GM12878 (cell line): ENCODE data around the gene YBX1. TPM values are rescaled to one million over a fixed set of nuclear protein-coding genes. Genes with fewer than 3 reads are reported as not detected.

ENCODE experiments used
- ATAC-seq: fragments of 200-7000 bp; cut with Tn5 transposase; 3 replicates; pipeline ENCODE4 v1.9.1; 2020; ENCODE audit warnings: mild to moderate bottlenecking, moderate library complexity
- Bru-seq: library from RNA; stranded (reverse); fragments of 400-500 nt; gene quantifications from one replicate; lab custom pipeline; 2021; lab: Mats Ljungman, UMichigan
- BruChase-seq, 2 experiments: library from RNA; stranded (reverse); fragments of 400-500 nt; gene quantifications; one replicate each; lab custom pipeline; 2021; lab: Mats Ljungman, UMichigan
- BruUV-seq: library from RNA; stranded (reverse); fragments of 400-500 nt; replicated peaks from 2 replicates; lab custom pipeline; 2021; lab: Mats Ljungman, UMichigan
- CTCF ChIA-PET: fragments of 300-600 bp; sonication (Branson Sonifier 250); formaldehyde crosslinking; extraction: SDS; loops from one replicate; lab custom pipeline; 2021; ENCODE audit warnings: inconsistent platforms; lab: Yijun Ruan, JAX
- POLR2A ChIA-PET: fragments of 350-600 bp; formaldehyde crosslinking; extraction: SDS; loops from one replicate; lab custom pipeline; 2021; ENCODE audit warnings: inconsistent platforms; lab: Charles Lee
- RAD21 ChIA-PET: fragments of 300-600 bp; sonication (Branson Sonifier 250); formaldehyde crosslinking; loops from one replicate; lab custom pipeline; 2023; ENCODE audit warnings: antibody characterized with exemption; ENCODE audit not compliant: unreplicated experiment; lab: Charles Lee
- SMC1A ChIA-PET: fragments of 300-600 bp; sonication (Branson Sonifier 250); formaldehyde crosslinking; loops from one replicate; lab custom pipeline; 2023; ENCODE audit not compliant: unreplicated experiment, uncharacterized antibody; lab: Charles Lee
- DNase-seq: peaks from one replicate; pipeline ENCODE4 v3.0.0-alpha.2; 2011; ENCODE audit warnings: low read depth, low spot score
- FAIRE-seq: peaks from 3 replicates; lab custom pipeline; 2011; peaks lifted over from hg19 to GRCh38; lab: Jason Lieb, UNC
- H2AFZ ChIP-seq: 2 replicates; pipeline ENCODE4 v1.6.0; 2011; ENCODE audit warnings: low read depth, low read length, control low read depth; ENCODE audit not compliant: control insufficient read depth
- H3K27ac ChIP-seq: 2 replicates; pipeline ENCODE4 v1.5.1; 2011; ENCODE audit warnings: control low read depth; ENCODE audit not compliant: control insufficient read depth, insufficient read depth
- H3K27me3 ChIP-seq, 2 experiments: replicated peaks in 1 of 2; 2 replicates each; pipeline versions ENCODE4 v1.6.0 to v1.6.1; 2011; ENCODE audit warnings: low read length in 1 of 2; ENCODE audit not compliant: control insufficient read depth in 2 of 2, insufficient read depth in 2 of 2
- H3K36me3 ChIP-seq, 2 experiments: 2 replicates each; pipeline ENCODE4 v1.5.1; 2011; ENCODE audit warnings: low read length in 1 of 2; ENCODE audit not compliant: control insufficient read depth in 2 of 2, insufficient read depth in 2 of 2
- H3K4me1 ChIP-seq: 2 replicates; pipeline ENCODE4 v1.6.1; 2011; ENCODE audit warnings: mild to moderate bottlenecking, low read length, moderate library complexity, mixed read lengths; ENCODE audit not compliant: control insufficient read depth, insufficient read depth
- H3K4me2 ChIP-seq: 2 replicates; pipeline ENCODE4 v1.6.0; 2011; ENCODE audit warnings: control low read depth; ENCODE audit not compliant: control insufficient read depth, insufficient read depth
- H3K4me3 ChIP-seq: fragments of 200-600 bp; sonication (generic); 2 replicates; pipeline ENCODE4 v1.5.1; 2016
- H3K79me2 ChIP-seq: 2 replicates; pipeline ENCODE4 v1.6.0; 2011; ENCODE audit warnings: low read length; ENCODE audit not compliant: control insufficient read depth, insufficient read depth
- H3K9ac ChIP-seq: 2 replicates; pipeline ENCODE4 v1.8.0; 2011; ENCODE audit warnings: low read length, control low read depth, mixed read lengths; ENCODE audit not compliant: control insufficient read depth, insufficient read depth
- H3K9me3 ChIP-seq: replicated peaks from 3 replicates; pipeline ENCODE4 v1.5.1; 2011; ENCODE audit warnings: mild to moderate bottlenecking, low read length; ENCODE audit not compliant: control insufficient read depth, insufficient read depth
- H4K20me1 ChIP-seq: 2 replicates; pipeline ENCODE4 v1.6.0; 2011; ENCODE audit not compliant: control insufficient read depth, insufficient read depth
- ESRRA ChIP-seq: IDR thresholded peaks from 2 replicates; pipeline ENCODE4 v1.6.1; 2012; ENCODE audit warnings: mild to moderate bottlenecking, low read length, improper control_type of control experiment
- MEF2B ChIP-seq: fragments of 450-650 bp; IDR thresholded peaks from 2 replicates; pipeline ENCODE4 v1.6.1; 2018; ENCODE audit warnings: mild to moderate bottlenecking, moderate library complexity; ENCODE audit not compliant: partially characterized antibody, poor library complexity, severe bottlenecking
- NRF1 ChIP-seq: conservative IDR thresholded peaks from 2 replicates; pipeline ENCODE4 v1.6.1; 2011; ENCODE audit warnings: mild to moderate bottlenecking, low read depth, low read length, improper control_type of control experiment
- SMAD5 ChIP-seq: IDR thresholded peaks from 2 replicates; pipeline ENCODE4 v1.6.1; 2016; ENCODE audit warnings: antibody characterized with exemption, low read depth
- TARDBP ChIP-seq: IDR thresholded peaks from 2 replicates; pipeline ENCODE4 v1.6.1; 2016; ENCODE audit warnings: borderline replicate concordance
- WRNIP1 ChIP-seq: IDR thresholded peaks from 2 replicates; pipeline ENCODE4 v1.6.1; 2011; ENCODE audit warnings: low read depth, low read length, improper control_type of control experiment, borderline replicate concordance
- WGBS: methylation state at CpG from one replicate; pipeline ENCODE4 v1.1.6; 2016; ENCODE audit warnings: low lambda C conversion rate; ENCODE audit not compliant: insufficient replicate concordance, insufficient coverage; ENCODE audit errors: missing lambda C conversion rate; 5-methylcytosine and 5-hydroxymethylcytosine counted together
- in situ Hi-C: fragments of 300-500 bp; cut with MboI; formaldehyde crosslinking; loops from 9 replicates; pipeline ENCODE4 v1.14.3; 2018; ENCODE audit warnings: mixed read lengths
- intact Hi-C: fragments of 100-400 bp; cut with micrococcal nuclease; formaldehyde crosslinking; loops from one replicate; pipeline ENCODE4 v1.14.2; 2022; ENCODE audit not compliant: unreplicated experiment
- long read RNA-seq, 2 experiments: library from polyadenylated mRNA; unstranded; transcript quantifications; one replicate each; pipeline ENCODE4 v2.0.0, GENCODE V29; 2019 to 2020
- polyA minus RNA-seq, 3 experiments: library from RNA; depleted of rRNA, polyadenylated mRNA; stranded (reverse); fragments of >200 nt; gene quantifications; 2 replicates each; pipeline ENCODE4 v1.2.3, GENCODE V29; 2011
- polyA plus RNA-seq, 11 experiments: library from polyadenylated mRNA; depleted of rRNA in 4 of 11; unstranded in 6 of 11; stranded (reverse) in 5 of 11; fragments of >200 nt; fragmentation: Nextera tagmentation in 4 of 11; fragmentation: Illumina TruSeq in 1 of 11; extraction: Ambion mirVana in 4 of 11; extraction: Trizol in 1 of 11; gene quantifications; 1 replicate in 1 of 11; 2 replicates in 10 of 11; pipeline versions ENCODE4 v1.2.1 to v1.2.3, GENCODE V29; 2011 to 2016; ENCODE audit warnings: inconsistent platforms in 2 of 11, missing spikeins in 2 of 11, low read depth in 1 of 11
- total RNA-seq, 4 experiments: library from RNA; depleted of rRNA in 3 of 4; stranded (reverse); fragments of >200 nt in 3 of 4; fragmentation: Illumina TruSeq in 1 of 4; extraction: Trizol in 1 of 4; gene quantifications; 2 replicates each; pipeline versions ENCODE4 v1.2.1 to v1.2.3, GENCODE V29; 2013 to 2021
- TF ChIP-seq, protein P1 (sequence below): fragments of 450-650 bp; IDR thresholded peaks from 2 replicates; pipeline ENCODE4 v1.6.1; 2018; ENCODE audit warnings: borderline replicate concordance, mild to moderate bottlenecking; ENCODE audit not compliant: partially characterized antibody
- TF ChIP-seq, protein P2 (sequence below): fragments of 450-650 bp; IDR thresholded peaks from 2 replicates; pipeline ENCODE4 v1.6.1; 2017; ENCODE audit warnings: mild to moderate bottlenecking, moderate library complexity
- TF ChIP-seq, protein P3 (sequence below): fragments of 450-650 bp; IDR thresholded peaks from 2 replicates; pipeline ENCODE4 v1.6.1; 2016; ENCODE audit warnings: mild to moderate bottlenecking

YBX1 gene
- 45.7 and 50.4 TPM in 2 replicates for total RNA-seq (2013; cell fraction: nucleolus; rRNA removed)
- total RNA-seq (2014; rRNA removed) (872 and 1,017 TPM in 2 replicates), total RNA-seq (2014; rRNA removed; fragmentation: Illumina TruSeq; extraction: Trizol) (1,098 and 1,178 TPM in 2 replicates), total RNA-seq (2021) (936 and 947 TPM in 2 replicates), polyA plus RNA-seq (2011; rRNA removed) (587 and 826 TPM in 2 replicates), polyA plus RNA-seq (2014; fragmentation: Illumina TruSeq; extraction: Trizol) (1,157 and 1,353 TPM in 2 replicates), polyA plus RNA-seq (2014; fragmentation: Nextera tagmentation; extraction: Ambion mirVana) (100 to 1,000 TPM; 355 to 521 TPM), polyA plus RNA-seq (2014; rRNA removed) (726 and 845 TPM in 2 replicates), polyA plus RNA-seq (2016; fragmentation: Nextera tagmentation; extraction: Ambion mirVana) (100 to 1,000 TPM; 758 to 913 TPM), polyA minus RNA-seq (2011; rRNA and poly(A)+ RNA removed) (327 and 366 TPM in 2 replicates), Bru-seq, nascent RNA (percentile 99 among the genes with signal in this experiment), BruChase-seq, experiment 1, labeled RNA remaining after a 6-hour chase (percentile 99 among the genes with signal in this experiment), BruChase-seq, experiment 2, labeled RNA remaining after a 2-hour chase (percentile 98 among the genes with signal in this experiment)
- 426 TPM for polyA plus RNA-seq (2011; ENCODE audit: low read depth)
- polyA plus RNA-seq (2011; cell fraction: cytosol; rRNA removed) = 587 and 618 TPM in 2 replicates
- 336 and 406 TPM in 2 replicates for polyA plus RNA-seq (2011; cell fraction: nucleus; rRNA removed)
- 702 and 782 TPM in 2 replicates for polyA plus RNA-seq (2012)
- polyA minus RNA-seq (2011; cell fraction: cytosol; rRNA and poly(A)+ RNA removed) = 259 and 298 TPM in 2 replicates
- polyA minus RNA-seq (2011; cell fraction: nucleus; rRNA and poly(A)+ RNA removed) = 45.7 and 77.4 TPM in 2 replicates
- long read RNA-seq, experiment 1, transcript YBX1-201 (8 exons, 1,514 nt) = major isoform, 117 of 180 reads
- long read RNA-seq, experiment 1, partial matches to known transcripts = 56 of 180 reads
- long read RNA-seq, experiment 1, other reads (novel, unspliced or antisense) = 5 of 180 reads
- long read RNA-seq, experiment 2, transcript YBX1-201 (8 exons, 1,514 nt) = major isoform, 11 of 90 reads
- long read RNA-seq, experiment 2, partial matches to known transcripts = 74 of 90 reads
- long read RNA-seq, experiment 2, other reads (novel, unspliced or antisense) = 4 of 90 reads

DNA sequence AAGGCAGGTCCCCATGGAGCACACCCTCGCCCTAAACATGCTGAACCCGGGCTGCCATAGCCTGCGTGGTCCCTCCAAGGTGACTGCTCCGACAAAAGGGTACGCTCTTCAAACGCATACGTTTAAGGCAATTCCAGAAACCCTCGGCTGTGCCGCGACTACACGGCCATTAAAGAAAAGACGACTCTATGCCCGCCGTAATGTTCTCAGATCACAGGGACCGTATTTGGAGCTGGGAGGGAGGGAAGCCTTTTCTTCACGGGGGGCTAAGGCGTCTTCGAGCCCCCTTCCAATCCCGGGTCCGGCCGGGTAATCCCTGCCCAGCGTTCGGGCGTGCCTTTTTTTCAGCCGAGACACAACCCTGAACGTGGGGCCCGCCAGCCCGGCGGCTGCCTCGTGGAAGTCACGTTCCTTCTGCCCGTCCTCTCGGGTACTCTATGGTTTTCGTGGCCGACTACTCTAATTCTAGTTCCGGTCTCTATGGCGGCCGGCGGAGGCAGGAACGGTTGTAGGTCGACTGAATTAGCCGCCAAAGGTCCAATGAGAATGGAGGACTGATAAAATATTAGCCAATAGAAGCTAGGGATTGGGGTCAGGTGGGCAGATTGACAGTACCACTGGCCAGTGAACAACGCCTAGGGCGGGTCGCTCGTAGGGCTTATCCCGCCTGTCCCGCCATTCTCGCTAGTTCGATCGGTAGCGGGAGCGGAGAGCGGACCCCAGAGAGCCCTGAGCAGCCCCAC, at the start of gene YBX1:
YBX1 (plus strand) TSS at position 678 of the 743 bp plus-strand sequence. CDS start 148 bp downstream, outside the sequence.
- peak within 1 kb of the TSS; percentile 98 for H3K4me2 ChIP-seq
- RAD21 ChIA-PET = interaction anchor here (1.5 to 4.3 kb wide), 5 partner anchors 10 to 391 kb away, joined by 3 to 24 read pairs (median 8); partner anchors contain the start of genes C1orf50 and P3H1
- in situ Hi-C loops = no loop called here
- peak within 1 kb of the TSS; percentile 98 for H3K9ac ChIP-seq
- POLR2A ChIA-PET = interaction anchor here (0.7 to 5.1 kb wide), 9 partner anchors 9 to 348 kb away, joined by 3 to 24 read pairs (median 5); partner anchors contain the start of genes C1orf50, P3H1 and PPIH
- no TSS peak for BruUV-seq
- WGBS = under 1% methylated on average over 52 of the region's 54 CpGs
- FAIRE-seq (peak; percentile 57), ATAC-seq (peak; percentile 93), DNase-seq (peak; percentile 98)
- CTCF ChIA-PET = interaction anchor here (1.0 to 2.1 kb wide), 3 partner anchors 9 to 22 kb away, joined by 3 to 11 read pairs (median 3); no protein-coding TSS in a partner anchor
- peak within 1 kb of the TSS; percentile 78 for H3K4me3 ChIP-seq
- intact Hi-C loops = loop anchor here (1.0 to 5.0 kb wide), 5 partner anchors 24 to 275 kb away; partner anchors contain the start of genes C1orf50, CCDC30, P3H1 and PPIH
- peaks cover 0 to 13% of the 10 kb centered on the region in 2 experiments; a peak in 2 of 4 replicates for H3K36me3 ChIP-seq
- H3K27me3 ChIP-seq = no peaks in the 10 kb centered on the region
- H3K27ac ChIP-seq = peak within 1 kb of the TSS; percentile 88
- H3K4me1 ChIP-seq = peaks cover 7% of the 10 kb centered on the region; the same call in 1 of the 2 replicates
- no peaks in the 10 kb centered on the region for H3K9me3 ChIP-seq
- peaks cover 8% of the 10 kb centered on the region for H4K20me1 ChIP-seq
- SMC1A ChIA-PET = interaction anchor here (1.0 to 2.8 kb wide), 5 partner anchors 9 to 136 kb away, joined by 3 to 12 read pairs (median 6); partner anchors contain the start of genes C1orf50, P3H1 and PPIH
- H2AFZ ChIP-seq = peak within 1 kb of the TSS; percentile 86
- H3K79me2 ChIP-seq = peaks cover 64% of the 10 kb centered on the region
- TF ChIP-seq WRNIP1 = no peak
- TF ChIP-seq ESRRA = no peak
- TF ChIP-seq MEF2B = no peak
- no peak for TF ChIP-seq TARDBP
- TF ChIP-seq SMAD5 = peak; percentile 92
- TF ChIP-seq NRF1 = no peak
- TF ChIP-seq, protein P1, sequence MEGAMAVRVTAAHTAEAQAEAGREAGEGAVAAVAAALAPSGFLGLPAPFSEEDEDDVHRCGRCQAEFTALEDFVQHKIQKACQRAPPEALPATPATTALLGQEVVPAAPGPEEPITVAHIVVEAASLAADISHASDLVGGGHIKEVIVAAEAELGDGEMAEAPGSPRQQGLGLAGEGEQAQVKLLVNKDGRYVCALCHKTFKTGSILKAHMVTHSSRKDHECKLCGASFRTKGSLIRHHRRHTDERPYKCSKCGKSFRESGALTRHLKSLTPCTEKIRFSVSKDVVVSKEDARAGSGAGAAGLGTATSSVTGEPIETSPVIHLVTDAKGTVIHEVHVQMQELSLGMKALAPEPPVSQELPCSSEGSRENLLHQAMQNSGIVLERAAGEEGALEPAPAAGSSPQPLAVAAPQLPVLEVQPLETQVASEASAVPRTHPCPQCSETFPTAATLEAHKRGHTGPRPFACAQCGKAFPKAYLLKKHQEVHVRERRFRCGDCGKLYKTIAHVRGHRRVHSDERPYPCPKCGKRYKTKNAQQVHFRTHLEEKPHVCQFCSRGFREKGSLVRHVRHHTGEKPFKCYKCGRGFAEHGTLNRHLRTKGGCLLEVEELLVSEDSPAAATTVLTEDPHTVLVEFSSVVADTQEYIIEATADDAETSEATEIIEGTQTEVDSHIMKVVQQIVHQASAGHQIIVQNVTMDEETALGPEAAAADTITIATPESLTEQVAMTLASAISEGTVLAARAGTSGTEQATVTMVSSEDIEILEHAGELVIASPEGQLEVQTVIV = no peak
- TF ChIP-seq, protein P2, sequence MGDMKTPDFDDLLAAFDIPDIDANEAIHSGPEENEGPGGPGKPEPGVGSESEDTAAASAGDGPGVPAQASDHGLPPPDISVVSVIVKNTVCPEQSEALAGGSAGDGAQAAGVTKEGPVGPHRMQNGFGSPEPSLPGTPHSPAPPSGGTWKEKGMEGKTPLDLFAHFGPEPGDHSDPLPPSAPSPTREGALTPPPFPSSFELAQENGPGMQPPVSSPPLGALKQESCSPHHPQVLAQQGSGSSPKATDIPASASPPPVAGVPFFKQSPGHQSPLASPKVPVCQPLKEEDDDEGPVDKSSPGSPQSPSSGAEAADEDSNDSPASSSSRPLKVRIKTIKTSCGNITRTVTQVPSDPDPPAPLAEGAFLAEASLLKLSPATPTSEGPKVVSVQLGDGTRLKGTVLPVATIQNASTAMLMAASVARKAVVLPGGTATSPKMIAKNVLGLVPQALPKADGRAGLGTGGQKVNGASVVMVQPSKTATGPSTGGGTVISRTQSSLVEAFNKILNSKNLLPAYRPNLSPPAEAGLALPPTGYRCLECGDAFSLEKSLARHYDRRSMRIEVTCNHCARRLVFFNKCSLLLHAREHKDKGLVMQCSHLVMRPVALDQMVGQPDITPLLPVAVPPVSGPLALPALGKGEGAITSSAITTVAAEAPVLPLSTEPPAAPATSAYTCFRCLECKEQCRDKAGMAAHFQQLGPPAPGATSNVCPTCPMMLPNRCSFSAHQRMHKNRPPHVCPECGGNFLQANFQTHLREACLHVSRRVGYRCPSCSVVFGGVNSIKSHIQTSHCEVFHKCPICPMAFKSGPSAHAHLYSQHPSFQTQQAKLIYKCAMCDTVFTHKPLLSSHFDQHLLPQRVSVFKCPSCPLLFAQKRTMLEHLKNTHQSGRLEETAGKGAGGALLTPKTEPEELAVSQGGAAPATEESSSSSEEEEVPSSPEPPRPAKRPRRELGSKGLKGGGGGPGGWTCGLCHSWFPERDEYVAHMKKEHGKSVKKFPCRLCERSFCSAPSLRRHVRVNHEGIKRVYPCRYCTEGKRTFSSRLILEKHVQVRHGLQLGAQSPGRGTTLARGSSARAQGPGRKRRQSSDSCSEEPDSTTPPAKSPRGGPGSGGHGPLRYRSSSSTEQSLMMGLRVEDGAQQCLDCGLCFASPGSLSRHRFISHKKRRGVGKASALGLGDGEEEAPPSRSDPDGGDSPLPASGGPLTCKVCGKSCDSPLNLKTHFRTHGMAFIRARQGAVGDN = peak; percentile 40
- TF ChIP-seq, protein P3, sequence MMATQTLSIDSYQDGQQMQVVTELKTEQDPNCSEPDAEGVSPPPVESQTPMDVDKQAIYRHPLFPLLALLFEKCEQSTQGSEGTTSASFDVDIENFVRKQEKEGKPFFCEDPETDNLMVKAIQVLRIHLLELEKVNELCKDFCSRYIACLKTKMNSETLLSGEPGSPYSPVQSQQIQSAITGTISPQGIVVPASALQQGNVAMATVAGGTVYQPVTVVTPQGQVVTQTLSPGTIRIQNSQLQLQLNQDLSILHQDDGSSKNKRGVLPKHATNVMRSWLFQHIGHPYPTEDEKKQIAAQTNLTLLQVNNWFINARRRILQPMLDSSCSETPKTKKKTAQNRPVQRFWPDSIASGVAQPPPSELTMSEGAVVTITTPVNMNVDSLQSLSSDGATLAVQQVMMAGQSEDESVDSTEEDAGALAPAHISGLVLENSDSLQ = peak; percentile 98
